GM04504 (cell line): ENCODE measurements around the gene UBR7.
A peak's percentile ranks its signal among the peaks of the same experiment; 100 is the strongest.
"Not testable (repeated sequence)": the region's sequence is repeated elsewhere in the genome, so short reads cannot be mapped to it uniquely, and the experiment has no call there.

Experiments
- DNase-seq: peaks from one replicate; pipeline ENCODE4 v3.0.0-alpha.2; 2012; ENCODE audit warnings: low read depth

The UBR7 gene

DNA sequence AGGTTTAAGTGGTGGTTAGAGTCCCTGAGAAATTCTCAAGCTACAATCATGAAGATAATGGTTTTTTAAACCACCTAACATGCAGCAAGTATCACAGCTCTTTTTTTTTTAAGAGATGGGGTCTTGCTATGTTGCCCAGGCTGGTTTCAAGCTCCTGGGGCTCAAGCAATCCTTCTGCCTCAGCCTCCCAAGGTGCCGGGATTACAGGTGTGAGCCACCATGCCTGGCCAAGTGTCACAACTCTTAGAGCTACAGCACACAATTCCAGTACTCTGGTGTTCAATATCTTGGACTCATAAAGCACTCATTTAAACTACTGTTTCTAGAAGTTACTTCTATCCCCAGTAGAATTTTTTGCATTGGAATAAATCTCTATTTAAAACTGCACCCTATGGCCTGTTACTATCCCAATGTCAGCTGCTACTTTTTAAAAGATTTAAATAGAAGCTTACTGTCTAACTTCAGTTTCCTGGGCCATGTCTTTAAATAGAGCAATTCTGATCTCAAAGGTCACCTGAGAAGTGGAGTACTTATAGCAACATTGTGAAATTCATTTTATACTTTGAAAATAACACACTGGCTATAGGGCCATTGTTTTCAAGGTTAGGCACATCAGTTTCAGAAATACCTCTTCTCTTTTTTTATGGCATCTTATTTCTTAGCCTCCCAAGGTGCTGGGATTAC, 11.6 kb upstream of the UBR7 start:
- DNase-seq, result no peak

DNA sequence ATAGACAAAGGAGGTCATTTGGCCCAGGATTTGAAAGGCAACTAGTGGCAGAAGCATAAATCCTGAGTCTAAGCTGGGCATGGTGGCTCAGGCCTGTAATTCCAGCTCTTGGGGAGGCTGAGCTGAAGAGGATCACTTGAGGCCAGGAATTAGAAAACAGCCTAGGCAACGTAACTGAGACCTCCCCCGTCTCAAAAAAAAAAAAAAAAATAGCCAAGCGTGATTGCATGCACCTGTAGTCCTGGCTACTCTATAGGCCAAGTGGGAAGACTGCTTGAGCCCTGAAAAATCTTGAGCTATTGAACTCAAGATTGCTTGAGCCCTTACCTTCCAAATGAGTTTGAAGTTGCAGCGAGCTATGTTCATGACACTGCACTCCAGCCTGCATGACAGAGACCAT, 8.0 kb upstream of the UBR7 start:
- DNase-seq, result no peak

DNA sequence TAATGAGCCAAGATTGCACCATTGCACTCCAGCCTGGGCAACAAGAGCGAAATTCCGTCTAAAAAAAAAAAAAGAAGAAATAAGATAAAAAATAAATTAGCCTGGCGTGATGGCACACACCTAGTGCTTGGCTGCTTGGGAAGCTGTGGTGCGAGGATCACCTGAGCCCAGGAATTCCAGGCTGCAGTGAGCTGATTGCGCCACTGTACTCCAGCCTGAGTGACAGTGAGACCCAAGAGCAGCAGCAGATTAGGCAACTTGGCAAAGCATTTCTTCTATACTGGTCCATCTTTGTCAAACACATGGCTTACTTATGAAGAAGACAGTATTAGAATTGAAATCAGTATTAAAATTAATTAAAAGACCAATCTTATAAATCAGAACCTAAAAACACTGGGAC, 6.5 kb upstream of the UBR7 start:
- no peak for DNase-seq

DNA sequence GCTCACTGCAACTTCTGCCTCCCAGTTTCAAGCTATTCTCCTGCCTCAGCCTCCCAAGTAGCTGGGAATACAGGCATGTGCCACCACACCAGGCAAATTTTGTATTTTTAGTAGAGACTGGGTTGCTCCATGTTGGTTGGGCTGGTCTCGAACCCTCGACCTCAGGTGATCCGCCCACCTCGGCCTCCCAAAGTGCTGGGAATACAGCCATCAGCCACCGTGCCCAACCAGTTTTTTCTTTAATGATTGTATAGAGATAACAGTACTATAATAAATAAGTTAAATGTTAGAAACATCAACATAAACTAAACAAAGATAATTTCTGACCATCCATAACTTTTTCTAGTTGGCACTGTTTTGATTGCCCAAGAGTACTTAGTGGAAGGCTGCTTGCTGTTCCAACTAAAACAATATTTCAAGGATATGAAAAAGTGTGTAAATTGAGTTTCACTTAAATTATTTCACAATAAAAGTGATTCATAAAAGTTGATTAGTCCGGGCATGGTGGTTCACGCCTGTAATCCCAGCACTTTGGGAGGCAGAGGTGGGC, 5.8 kb upstream of the UBR7 start:
- no peak for DNase-seq

DNA sequence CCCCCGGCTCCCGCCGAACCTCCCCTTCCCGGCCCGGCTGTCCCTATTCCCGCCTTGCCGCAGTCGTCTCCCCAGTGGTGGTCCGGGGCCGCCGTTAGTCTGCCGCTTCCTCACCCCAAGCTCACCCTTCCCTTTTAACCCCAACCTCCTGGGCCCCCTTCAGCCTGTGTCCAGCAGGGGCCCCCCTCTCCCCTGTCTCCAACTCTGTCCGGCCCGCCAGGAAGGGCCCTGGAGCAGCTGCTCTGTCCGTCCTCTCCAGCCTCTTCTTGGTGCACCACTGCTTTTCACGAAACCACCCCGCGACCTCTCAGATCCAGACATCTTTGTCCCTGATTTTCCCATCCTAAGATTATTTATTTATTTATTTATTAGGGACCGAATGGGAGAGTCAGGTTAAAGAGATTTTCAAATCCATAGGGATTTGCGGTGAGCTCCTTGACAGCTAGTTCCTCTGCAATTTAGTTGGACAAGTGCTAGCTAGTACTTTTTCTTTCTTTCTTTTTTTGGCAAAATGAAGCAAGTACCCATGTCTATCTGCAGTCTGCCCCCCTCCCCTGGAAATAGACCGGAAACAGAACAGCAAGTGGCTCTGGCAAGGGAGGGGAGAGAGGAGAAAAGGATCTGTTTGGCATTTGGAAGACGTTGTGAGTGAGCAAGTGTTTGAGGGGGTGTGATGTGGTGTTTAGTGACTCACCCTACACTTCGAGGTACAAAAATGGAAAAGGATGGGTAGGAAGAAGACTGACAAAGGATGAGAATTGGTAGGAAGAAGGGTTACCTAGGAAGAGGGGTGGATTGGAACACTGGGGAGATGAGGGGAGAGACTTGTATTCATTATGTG, 632 bp downstream of the UBR7 start:
- DNase-seq, result no peak

DNA sequence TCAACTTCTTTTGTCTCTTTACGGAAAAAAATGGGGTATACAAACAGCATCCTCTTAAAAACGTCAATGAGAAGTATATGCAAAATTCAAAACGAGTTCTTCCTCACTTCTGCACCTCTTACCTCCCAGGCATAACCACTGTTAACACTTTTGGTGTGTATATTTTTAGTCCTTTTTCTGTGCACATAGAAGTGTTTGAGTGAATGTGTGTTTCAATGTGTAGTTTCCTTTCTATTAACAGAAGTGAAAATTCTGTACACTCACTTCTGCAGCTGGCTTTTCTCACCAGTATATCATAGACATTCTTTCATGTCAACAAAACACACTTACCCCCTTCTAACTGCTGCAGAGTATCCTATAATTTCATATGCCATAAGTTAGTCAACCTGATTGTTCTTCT, 5.4 kb downstream of the UBR7 start:
- DNase-seq, result no peak

DNA sequence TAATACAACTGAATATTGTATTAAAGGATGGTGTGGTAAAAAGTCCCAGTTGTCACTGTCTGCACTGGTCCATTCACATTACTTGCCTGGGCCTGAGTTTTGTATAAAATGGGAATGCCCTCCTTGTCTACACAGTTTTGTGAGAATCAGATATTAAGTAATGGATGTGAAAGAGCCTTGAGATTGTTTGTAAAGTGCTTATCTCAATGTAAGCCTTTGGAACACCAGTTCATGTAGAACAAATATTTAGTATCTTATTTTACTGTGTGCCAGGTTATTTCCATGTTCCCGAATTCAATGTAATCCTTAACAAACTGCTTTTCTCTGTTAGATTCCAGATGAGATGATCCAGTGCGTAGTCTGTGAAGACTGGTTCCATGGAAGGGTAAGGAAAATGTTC, 7.5 kb downstream of the UBR7 start:
- no peak for DNase-seq

DNA sequence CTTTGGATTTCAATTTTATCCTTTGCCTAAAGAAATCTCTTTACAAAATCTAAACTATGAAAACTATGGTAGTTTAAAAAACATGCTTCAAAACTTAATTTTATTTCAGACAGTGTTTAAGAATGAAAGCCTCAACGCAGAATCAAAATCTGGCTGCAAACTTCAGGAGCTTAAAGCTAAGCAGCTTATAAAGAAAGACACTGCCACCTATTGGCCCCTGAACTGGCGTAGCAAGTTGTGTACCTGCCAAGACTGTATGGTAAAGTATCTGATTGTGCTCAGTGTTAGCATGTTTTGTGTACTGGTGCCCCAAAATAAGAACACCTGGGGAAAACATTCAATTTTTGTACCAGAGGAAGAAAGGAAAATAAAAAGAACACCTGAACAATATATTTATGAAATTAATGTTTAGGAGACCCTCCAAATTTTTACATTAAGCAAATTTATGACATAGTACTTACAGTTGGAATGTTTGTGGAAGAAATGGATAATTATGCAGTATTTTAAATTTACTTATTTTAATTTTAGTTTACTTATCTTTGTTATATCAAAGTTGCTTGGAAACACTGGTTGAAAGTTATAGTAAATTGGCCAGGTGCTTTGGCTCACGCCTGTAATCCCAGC, 12.2 kb downstream of the UBR7 start:
- DNase-seq, result no peak

DNA sequence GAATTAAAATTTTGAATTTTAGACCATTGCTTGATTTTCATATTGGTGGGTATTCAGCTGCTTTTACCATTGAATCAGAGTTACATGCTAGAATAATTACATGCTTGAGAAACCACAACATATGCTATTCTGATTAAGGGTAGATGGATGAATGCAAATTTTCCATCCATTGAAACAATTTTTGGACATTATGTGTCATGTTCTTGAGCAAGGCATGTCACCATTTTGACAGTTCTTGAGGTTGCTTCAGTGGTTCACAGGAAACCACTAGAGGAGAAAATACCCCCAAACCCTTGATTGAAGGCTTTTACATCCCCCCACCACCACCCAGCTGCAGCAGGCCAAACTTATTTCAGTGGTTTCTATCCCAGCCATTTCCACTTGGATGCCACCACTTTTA, 13.5 kb downstream of the UBR7 start:
- DNase-seq, result no peak

DNA sequence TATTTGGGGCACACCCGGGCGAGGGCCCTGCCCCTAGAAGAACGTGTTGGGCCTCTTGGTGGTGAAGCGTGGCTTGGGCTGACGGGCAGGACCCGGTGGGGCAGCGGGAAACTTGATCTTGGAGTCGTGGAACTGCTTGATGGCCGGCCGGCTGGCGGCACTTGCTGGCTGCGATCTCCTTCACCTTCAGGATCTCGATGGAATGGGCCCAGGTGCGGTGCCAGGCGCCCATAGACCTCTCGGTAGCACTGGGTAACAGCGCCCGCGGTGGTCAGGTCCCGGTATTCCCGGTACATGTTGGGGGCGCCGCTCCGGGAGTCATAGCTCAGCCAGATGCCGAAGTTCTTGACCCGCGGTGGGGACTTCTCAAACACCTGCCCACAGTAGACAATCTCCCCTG, 16.5 kb downstream of the UBR7 start:
- DNase-seq, result no peak

DNA sequence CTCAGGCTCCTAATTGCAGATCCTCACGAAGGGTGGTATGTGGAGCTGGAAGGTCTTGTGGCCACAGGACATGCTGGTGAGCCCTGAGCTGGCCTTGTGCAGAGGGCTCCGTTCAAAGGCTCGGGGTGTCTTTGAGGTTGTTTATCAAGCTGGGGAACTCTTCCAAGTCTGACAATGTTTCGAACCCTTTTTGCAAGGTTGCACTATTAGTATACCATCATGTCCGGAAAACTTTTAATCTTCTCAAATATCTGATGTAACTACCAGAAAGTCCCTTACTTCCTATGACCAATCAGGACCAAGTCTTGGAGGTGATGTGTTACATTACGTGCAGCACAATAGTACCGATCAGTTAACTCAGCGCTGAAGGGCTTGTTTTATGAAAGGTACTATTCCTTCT, 21.5 kb downstream of the UBR7 start:
- no peak for DNase-seq

DNA sequence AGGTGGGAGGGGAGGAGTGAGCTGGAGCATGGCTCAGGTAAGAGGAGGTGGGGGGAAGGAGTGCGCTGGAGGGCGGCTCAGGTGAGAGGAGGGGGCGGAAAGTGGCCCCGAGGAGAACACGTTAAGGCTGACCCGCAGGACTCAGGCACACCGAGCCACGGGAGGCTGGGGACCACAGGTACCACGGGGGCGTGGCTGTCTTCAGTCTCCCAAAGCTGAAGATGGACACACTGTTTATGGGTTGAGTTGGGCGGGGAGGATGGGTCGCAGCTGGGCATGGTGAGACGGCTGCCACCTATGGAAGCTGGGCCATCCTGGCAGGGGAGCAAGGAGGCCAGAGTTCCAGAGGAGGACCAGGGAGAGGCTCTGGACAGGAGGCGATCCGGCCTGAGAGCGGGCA, 23.5 kb downstream of the UBR7 start:
- no peak for DNase-seq

DNA sequence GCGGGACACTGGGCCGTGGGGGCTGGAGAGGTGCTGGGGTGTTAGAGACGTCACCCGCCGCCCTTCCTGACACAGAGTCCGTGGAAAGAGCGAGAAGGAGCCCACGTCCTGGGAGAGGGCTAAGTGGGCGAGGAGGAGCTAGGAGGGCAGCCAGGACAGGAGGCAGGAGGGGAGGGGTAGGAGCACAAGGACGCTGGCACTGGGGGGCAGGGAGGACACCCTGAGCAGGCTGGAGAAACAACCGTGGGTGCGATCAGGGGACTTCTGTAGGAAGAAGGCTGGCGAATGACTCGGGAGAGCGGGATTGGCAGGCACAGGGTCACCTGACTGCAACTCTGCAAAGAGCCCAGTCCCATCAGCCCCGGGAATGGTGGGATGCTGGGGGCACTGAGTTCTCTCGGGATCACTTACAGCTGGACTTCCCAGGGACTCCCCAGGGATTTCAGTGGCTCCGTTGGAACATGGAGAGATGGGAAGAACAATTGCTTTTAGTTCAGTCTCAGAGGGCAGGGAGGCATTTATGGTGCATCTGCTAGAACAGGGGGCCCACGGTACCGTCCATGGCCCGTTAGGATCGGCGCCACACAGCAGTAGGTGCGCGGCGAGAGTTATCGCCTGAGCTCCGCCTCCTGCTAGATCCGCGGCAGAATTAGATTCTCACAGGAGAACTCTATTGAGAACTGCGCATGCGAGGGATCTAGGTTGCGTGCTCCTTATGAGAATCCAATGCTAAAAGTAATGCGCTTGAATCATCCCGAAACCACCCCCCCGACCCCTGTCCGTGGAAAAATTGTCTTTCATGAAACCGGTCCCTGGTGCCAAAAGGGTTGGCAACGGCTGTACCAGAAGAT, 24.3 kb downstream of the UBR7 start:
- no peak for DNase-seq

DNA sequence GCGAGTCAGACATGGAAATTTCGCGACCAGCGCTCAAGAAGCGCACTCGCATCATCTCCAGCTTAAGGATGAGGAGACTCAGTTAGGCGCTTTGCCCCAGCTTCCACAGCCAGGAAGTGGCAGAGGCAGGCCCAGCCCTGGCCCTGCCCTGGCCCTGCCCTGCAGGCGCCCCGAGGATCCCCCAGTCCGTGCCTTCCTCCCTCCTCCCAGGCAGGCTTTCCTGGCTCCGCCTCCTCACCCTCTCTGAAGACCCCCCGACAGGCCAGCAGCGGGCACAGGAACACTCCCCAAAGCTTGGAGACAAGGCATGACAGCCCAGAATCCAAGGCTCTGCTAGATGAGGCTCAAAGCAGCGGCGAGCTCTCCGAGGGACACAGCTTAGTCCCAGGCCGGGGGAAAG, 25.1 kb downstream of the UBR7 start:
- no peak for DNase-seq

DNA sequence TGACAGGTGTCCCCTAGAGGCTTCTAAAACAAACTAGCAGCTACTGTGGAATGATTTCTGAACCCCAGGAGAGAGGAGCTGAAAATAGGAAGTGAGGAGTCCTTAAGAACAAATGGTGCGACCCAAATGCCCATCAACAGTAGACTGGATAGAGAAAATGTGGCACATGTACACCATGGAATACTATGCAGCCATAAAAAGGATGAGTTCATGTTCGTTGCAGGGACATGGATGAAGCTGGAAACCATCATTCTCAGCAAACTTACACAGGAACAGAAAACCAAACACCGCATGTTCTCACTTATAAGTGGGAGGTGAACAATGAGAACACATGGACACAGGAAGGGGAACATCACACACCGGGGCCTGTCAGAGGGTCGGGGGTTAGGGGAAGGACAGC, 26.0 kb downstream of the UBR7 start:
- not testable (repeated sequence) for DNase-seq

DNA sequence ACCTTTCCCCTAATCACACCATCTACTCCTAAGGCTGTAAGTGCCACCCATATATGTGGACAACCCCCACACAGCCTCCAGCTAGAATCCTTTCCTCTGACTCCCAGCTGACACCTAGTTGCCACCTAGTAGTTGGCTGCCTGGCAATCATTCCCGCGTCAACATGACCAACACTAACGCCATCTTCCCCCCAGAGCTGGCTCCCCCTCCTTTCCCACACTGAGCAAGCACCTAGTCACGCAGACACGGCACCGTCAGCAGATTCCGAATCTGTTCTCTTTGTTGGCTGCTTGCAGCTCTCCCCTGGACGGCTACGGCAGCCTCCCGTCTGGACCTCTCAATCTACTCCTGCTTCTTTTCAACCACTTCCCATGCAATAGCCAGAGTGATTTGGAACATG, 27.7 kb downstream of the UBR7 start:
- peak; percentile 57 for DNase-seq

DNA sequence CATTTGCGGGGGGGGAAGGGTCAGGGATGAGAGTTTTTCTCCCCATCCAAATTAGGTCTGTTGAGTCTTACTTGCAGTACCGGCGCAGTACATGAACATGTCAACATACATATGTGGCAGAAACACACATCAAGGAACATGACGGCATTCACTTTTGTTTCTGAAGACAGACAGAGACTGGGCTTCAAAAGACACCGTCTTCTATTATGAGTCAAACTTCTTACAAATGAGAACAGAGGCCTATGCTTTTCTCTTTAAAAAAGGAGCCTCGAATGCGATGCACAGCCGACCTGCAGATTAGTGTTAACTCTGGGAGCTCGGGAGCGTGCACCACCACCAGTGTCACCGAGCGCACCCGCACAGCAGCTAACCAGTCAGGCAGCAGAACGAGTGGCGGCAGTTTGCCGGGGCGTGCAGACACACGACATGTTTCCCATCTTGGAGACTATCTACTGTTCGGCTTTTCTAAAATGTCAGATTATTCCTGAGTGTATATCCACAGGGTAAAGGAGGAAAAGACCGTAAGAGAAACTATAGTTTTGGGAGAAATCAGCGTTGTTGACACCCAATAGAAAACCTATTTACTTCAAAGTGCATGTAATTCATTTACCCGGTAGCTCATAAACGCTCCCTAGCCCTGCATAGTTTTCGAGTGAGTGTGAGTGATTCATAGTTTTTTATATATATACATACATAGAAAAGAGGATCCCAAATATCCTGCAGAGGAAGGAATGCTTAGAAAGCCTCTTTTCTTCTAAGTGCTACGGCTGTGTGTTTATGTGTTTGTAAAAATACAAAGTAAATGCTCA, 33.0 kb downstream of the UBR7 start:
- no peak for DNase-seq

DNA sequence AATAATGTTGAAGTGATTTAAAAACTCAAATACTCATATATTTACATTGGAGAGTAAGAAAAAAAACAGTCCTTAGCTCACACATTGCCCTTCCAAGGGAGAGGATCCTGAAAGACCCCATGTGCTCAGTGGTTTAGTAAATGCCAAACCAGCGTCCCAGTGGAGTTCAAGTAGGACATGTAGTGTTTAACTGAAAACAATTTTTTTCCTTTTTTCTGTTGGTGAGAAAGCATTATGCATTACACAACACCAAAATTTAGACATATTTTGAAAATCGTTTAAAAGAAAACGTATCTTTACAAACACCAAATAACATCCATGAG, 33.6 kb downstream of the UBR7 start:
- no peak for DNase-seq

DNA sequence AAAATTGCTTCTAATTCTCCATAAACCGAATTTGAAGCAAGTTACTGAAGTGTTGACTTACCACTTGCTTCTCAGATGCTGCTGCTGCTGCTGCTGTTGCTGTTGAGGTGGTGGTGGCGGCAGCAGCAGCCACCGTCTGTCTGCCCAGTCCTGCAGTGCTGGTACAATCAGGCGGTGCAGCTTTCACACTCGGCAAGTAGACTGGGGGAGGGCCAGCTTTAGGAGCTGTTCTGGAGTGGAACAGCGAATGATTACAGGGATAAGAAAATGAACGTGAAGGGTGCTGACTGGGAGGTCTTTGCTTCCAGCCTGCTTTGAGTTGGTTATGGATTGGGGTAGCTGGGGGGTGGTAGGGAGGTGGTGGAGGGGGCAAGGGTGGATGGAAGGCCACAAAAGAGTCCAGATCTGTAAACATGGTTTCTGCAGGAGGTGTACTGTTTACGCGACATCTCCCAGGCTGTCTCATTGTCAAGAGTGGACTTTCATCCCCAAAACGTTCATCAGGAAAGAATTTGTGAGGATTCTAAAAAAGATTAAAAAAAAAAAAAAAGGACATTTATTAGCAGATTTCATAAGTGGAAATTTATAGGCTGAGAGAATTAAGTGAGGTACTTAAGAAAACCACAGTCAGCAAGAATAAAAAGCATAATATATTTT, 38.8 kb downstream of the UBR7 start:
- no peak for DNase-seq

DNA sequence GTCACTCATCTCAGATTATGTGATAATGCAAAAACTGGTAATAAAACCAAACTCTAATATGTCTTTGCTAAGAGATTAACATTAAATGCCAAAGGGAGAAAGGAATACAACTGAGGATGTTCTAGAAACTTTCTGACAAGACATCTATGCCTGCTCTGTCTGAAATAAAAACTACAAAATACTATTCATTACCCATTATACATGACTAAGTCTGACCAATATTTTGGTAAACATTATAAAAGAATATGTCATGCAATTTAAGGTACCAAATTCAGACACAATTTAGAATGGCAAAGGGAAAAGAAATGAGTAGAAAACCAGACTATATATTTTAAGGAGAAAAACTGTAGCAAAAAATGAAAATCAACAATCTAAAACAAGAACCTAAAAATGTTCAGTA, 39.5 kb downstream of the UBR7 start:
- DNase-seq, result no peak
